Natural killer cell (primary cell): Measurements from ENCODE around the gene TUT7. TPM values are rescaled to one million over a fixed set of nuclear protein-coding genes. Genes with fewer than 3 reads are reported as not detected.

Source experiments
- ATAC-seq, 3 donors: fragments of 150-1000 bp in 2 of 3; fragments of 200-7000 bp in 1 of 3; cut with Tn5 transposase; 1 replicate in 1 of 3; 2 replicates in 2 of 3; pipeline ENCODE4 v1.10.0; 2021; ENCODE audit warnings: mild to moderate bottlenecking in 2 of 3, moderate library complexity in 2 of 3
- DNase-seq, 2 donors: peaks; one replicate each; pipeline versions ENCODE4 v3.0.0 to v3.0.0-alpha.2; 2013 to 2021; ENCODE audit warnings: mixed read lengths in 1 of 2
- H3K27ac ChIP-seq: one replicate; pipeline ENCODE4 v1.5.1; 2013; ENCODE audit warnings: mild to moderate bottlenecking, low read length
- H3K27me3 ChIP-seq: one replicate; pipeline ENCODE4 v1.6.1; 2013; ENCODE audit warnings: low read length; ENCODE audit not compliant: control insufficient read depth, insufficient read depth
- H3K36me3 ChIP-seq: one replicate; pipeline ENCODE4 v1.6.1; 2013; ENCODE audit warnings: low read length; ENCODE audit not compliant: control insufficient read depth, insufficient read depth
- H3K4me1 ChIP-seq: one replicate; pipeline ENCODE4 v1.6.1; 2013; ENCODE audit warnings: low read length; ENCODE audit not compliant: control insufficient read depth, insufficient read depth
- H3K4me3 ChIP-seq: one replicate; pipeline ENCODE4 v1.5.1; 2013; ENCODE audit warnings: low read length
- H3K9me3 ChIP-seq: one replicate; pipeline ENCODE4 v1.6.1; 2013; ENCODE audit warnings: low read length; ENCODE audit not compliant: control insufficient read depth, insufficient read depth
- H3K27ac Mint-ChIP-seq, 2 donors: one replicate each; pipeline ENCODE4 v1.8.0; 2022; ENCODE audit warnings: mild to moderate bottlenecking in 2 of 2, mixed read lengths in 2 of 2, moderate library complexity in 1 of 2
- H3K27me3 Mint-ChIP-seq, 2 donors: one replicate each; pipeline ENCODE4 v1.8.0; 2022; ENCODE audit warnings: low read depth in 2 of 2, mixed read lengths in 2 of 2
- H3K36me3 Mint-ChIP-seq: one replicate; pipeline ENCODE4 v1.8.0; 2022; ENCODE audit warnings: mixed read lengths
- H3K4me1 Mint-ChIP-seq, 2 donors: one replicate each; pipeline ENCODE4 v1.8.0; 2022; ENCODE audit warnings: mixed read lengths in 2 of 2
- H3K4me3 Mint-ChIP-seq: one replicate; pipeline ENCODE4 v1.8.0; 2022; ENCODE audit warnings: mild to moderate bottlenecking, moderate library complexity, mixed read lengths
- H3K9me3 Mint-ChIP-seq, 2 donors: one replicate each; pipeline ENCODE4 v1.8.0; 2022; ENCODE audit warnings: mixed read lengths in 2 of 2
- WGBS: methylation state at CpG from one replicate; pipeline ENCODE4 v1.1.7; 2013; ENCODE audit warnings: missing lambda C conversion rate; ENCODE audit not compliant: insufficient coverage; 5-methylcytosine and 5-hydroxymethylcytosine counted together
- intact Hi-C: fragments of 100-400 bp; cut with micrococcal nuclease; formaldehyde crosslinking; loops from one replicate; pipeline ENCODE4 v1.14.2; 2022
- total RNA-seq, 4 donors: library from RNA; stranded (reverse); fragments of 120-200 nt in 1 of 4; gene quantifications; one replicate each; pipeline versions ENCODE4 v1.2.3 to v1.2.4, GENCODE V29; 2013 to 2022
- TF ChIP-seq, protein P1 (sequence below): fragments of 200-600 bp; IDR thresholded peaks from one replicate; pipeline ENCODE4 v1.8.0; 2022; ENCODE audit warnings: antibody characterized with exemption

The TUT7 gene
- total RNA-seq, 3 donors from 2014 or later (not counting 1 experiment from before 2014, with no cell fraction given) = 84.7 to 94.8 (median 85.6) TPM

DNA sequence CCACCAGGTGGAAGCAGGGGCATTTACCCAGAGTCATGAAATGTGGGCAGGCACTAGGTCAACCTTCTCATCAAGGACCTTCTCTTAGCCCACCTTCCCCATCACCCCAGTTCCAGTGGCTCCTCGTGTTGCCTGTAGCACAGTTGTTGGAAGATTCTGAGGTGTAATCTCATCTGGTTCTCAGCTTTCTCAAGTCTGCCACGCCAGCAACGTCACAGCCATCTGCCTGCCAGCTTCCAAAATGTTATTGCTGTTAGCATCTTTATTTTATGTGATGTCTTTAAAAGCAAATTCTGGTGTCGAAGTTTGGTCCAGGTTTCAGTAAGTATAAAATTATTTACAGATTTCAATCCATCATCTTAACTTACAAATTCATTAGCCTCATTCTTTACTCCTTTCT, 105.5 kb downstream of the TUT7 start:
- Mint-ChIP-seq H3K27ac (no peak overlapping the region), H3K9me3 (peaks cover 0 to 2% of the 10 kb centered on the region in 2 donors), H3K4me1 (no peaks in the 10 kb centered on the region), H3K4me3 (no peak overlapping the region), H3K27me3 (peaks cover 0 to 12% of the 10 kb centered on the region in 2 donors), H3K36me3 (no peaks in the 10 kb centered on the region)
- TF ChIP-seq, protein P1, sequence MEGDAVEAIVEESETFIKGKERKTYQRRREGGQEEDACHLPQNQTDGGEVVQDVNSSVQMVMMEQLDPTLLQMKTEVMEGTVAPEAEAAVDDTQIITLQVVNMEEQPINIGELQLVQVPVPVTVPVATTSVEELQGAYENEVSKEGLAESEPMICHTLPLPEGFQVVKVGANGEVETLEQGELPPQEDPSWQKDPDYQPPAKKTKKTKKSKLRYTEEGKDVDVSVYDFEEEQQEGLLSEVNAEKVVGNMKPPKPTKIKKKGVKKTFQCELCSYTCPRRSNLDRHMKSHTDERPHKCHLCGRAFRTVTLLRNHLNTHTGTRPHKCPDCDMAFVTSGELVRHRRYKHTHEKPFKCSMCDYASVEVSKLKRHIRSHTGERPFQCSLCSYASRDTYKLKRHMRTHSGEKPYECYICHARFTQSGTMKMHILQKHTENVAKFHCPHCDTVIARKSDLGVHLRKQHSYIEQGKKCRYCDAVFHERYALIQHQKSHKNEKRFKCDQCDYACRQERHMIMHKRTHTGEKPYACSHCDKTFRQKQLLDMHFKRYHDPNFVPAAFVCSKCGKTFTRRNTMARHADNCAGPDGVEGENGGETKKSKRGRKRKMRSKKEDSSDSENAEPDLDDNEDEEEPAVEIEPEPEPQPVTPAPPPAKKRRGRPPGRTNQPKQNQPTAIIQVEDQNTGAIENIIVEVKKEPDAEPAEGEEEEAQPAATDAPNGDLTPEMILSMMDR = no peak
- intact Hi-C loops = no loop called here
- Histone ChIP-seq H3K4me3 (no peak overlapping the region), H3K36me3 (no peaks in the 10 kb centered on the region), H3K4me1 (no peaks in the 10 kb centered on the region), H3K9me3 (no peaks in the 10 kb centered on the region), H3K27ac (no peak overlapping the region), H3K27me3 (no peaks in the 10 kb centered on the region)
- no peak for ATAC-seq
- WGBS = 89% methylated on average over 3 of the region's 4 CpGs
- no peak for DNase-seq

DNA sequence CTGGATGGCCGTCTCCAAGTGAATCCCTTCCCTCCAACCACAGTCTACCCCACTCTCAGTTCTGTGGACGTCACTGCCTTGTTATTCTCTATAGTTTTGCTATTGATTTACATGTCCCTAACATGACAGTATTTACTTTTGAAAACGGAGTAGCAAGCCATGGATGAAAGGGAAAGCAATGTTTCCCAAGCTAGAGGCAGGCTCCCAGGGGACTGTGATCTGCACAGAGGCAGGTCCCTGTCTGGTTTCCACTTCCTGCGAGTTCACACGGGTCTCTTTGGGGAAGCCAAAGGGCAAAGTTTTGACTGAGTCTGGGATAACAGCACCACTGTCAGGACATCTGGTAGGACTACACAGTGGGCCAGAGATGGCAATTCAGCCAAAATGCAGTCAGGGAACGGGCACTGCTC, 107.5 kb downstream of the TUT7 start:
- no peak overlapping the region for H3K4me3 Mint-ChIP-seq
- ATAC-seq (no peak), DNase-seq (no peak)
- TF ChIP-seq, protein P1 = no peak
- WGBS = 66% methylated on average over 6 of the region's 6 CpGs
- intact Hi-C loops = no loop called here
- Histone ChIP-seq H3K27ac (no peak overlapping the region), H3K9me3 (no peaks in the 10 kb centered on the region), H3K4me1 (no peaks in the 10 kb centered on the region), H3K4me3 (no peak overlapping the region), H3K36me3 (no peaks in the 10 kb centered on the region), H3K27me3 (no peaks in the 10 kb centered on the region)
- H3K9me3 Mint-ChIP-seq = peaks cover 0 to 2% of the 10 kb centered on the region in 2 donors
- H3K27me3 Mint-ChIP-seq = peaks cover 0 to 9% of the 10 kb centered on the region in 2 donors
- no peak overlapping the region for H3K27ac Mint-ChIP-seq
- H3K4me1 Mint-ChIP-seq = no peaks in the 10 kb centered on the region
- H3K36me3 Mint-ChIP-seq = no peaks in the 10 kb centered on the region

GRCh38 chr9:86242071-86242470, 112.1 kb downstream of the TUT7 start:
- Histone ChIP-seq H3K9me3 (no peaks in the 10 kb centered on the region), H3K27me3 (no peaks in the 10 kb centered on the region), H3K4me1 (no peaks in the 10 kb centered on the region), H3K4me3 (no peak overlapping the region), H3K36me3 (no peaks in the 10 kb centered on the region), H3K27ac (no peak overlapping the region)
- Mint-ChIP-seq H3K36me3 (no peaks in the 10 kb centered on the region), H3K4me1 (no peaks in the 10 kb centered on the region), H3K9me3 (no peaks in the 10 kb centered on the region), H3K4me3 (no peak overlapping the region), H3K27ac (no peak overlapping the region), H3K27me3 (peaks cover 0 to 3% of the 10 kb centered on the region in 2 donors)
- no peak for DNase-seq
- intact Hi-C loops = no loop called here
- 15% methylated on average over 2 of the region's 2 CpGs for WGBS
- no peak for ATAC-seq
- TF ChIP-seq, protein P1 = no peak

- no peak overlapping the region for H3K27ac Mint-ChIP-seq
- no peaks in the 10 kb centered on the region for H3K36me3 ChIP-seq
- no peaks in the 10 kb centered on the region for H3K36me3 Mint-ChIP-seq
- intact Hi-C loops = no loop called here
- TF ChIP-seq, protein P1 = no peak
- no peak for DNase-seq
- no peaks in the 10 kb centered on the region for H3K4me1 Mint-ChIP-seq
- H3K27ac ChIP-seq = no peak overlapping the region
- peaks cover 0 to 2% of the 10 kb centered on the region in 2 donors for H3K27me3 Mint-ChIP-seq
- 66% methylated on average over 7 of the region's 7 CpGs for WGBS
- no peaks in the 10 kb centered on the region for H3K4me1 ChIP-seq
- ATAC-seq = no peak
- no peak overlapping the region for H3K4me3 Mint-ChIP-seq
- no peaks in the 10 kb centered on the region for H3K27me3 ChIP-seq
- H3K4me3 ChIP-seq = no peak overlapping the region
- no peaks in the 10 kb centered on the region for H3K9me3 ChIP-seq
- H3K9me3 Mint-ChIP-seq = no peaks in the 10 kb centered on the region
These were observed 113.0 kb downstream of the TUT7 start for GRCh38 chr9:86241216-86241615.
